ENCODE results near the gene DDA1. TPM values are rescaled to one million over a fixed set of nuclear protein-coding genes. Genes with fewer than 3 reads are reported as not detected.

DDA1 gene
- total and polyA plus RNA-seq, 9 of the 15 experiments (the other 6 are each of a cell fraction or from before 2014, with no cell fraction given) = 1.4 to 83.8 (median 33.8) TPM

DNA sequence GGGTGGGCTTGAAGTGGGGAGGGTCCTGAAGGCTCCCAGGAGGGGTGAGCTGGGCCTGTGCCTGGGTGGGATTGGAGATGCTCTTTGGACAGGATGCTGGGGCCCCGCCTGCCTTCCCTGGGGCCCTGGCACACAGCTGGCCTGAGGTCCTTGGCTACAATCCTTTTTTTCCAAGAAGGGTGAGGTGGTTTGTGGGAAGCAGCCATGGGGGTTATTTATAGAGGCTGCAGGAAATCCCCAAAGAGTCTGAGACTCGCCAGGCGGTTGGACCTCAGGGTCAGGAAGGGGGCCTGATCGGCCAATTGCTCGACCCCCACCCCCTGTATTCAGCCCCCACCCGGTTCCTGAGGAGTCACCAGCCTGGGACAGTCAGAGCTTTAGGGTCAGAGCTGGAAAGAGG is 38.0 kb downstream of the DDA1 start:
- 16% methylated on average over 5 of the region's 6 CpGs for WGBS (ENCODE audit: insufficient coverage, low coverage, missing lambda C conversion rate)
- FAIRE-seq = no peak
- Histone ChIP-seq H3K27me3 (ENCODE audit: control insufficient read depth in 2 of 2, insufficient read depth in 2 of 2, low read length in 2 of 2) (peaks cover 5 to 27% of the 10 kb centered on the region in 2 experiments; a peak in 4 of 5 replicates), H3K4me3 (no peak overlapping the region), H4K20me1 (replicated peaks; ENCODE audit: control insufficient read depth, insufficient read depth, low read length) (0 out of 2 replicates have a peak, but pooled peaks cover 3% of the 10 kb centered on the region), H2AFZ (ENCODE audit: low read depth, low read length) (no peak overlapping the region), H3K9me3 (replicated peaks; ENCODE audit: control insufficient read depth, insufficient read depth, low read depth, low read length) (no peaks in the 10 kb centered on the region), H3K9ac (ENCODE audit: insufficient read depth in 1 of 2, low read depth in 2 of 2, low read length in 2 of 2) (no peak overlapping the region), H3K79me2 (ENCODE audit: control insufficient read depth, insufficient read depth, low read length) (no peaks in the 10 kb centered on the region), H3K4me1 (replicated peaks in 1 of 2; ENCODE audit: control insufficient read depth in 2 of 2, insufficient read depth in 2 of 2, low read length in 2 of 2) (peaks cover 0 to 11% of the 10 kb centered on the region in 2 experiments; a peak in 1 of 5 replicates), H3K4me2 (ENCODE audit: insufficient read depth, low read length) (no peak overlapping the region), H3K9me1 (ENCODE audit: control insufficient read depth, insufficient read depth, low read length) (no peaks in the 10 kb centered on the region), H3K27ac (ENCODE audit: extremely low read depth, low read depth, low read length) (no peak overlapping the region), H3K36me3 (ENCODE audit: control insufficient read depth, insufficient read depth, low read length) (no peaks in the 10 kb centered on the region; the same call in 2 of the 3 replicates)
- intact Hi-C loops (cut with micrococcal nuclease) = no loop called here
- no TSS peak for BruUV-seq (replicated peaks)
- in situ Hi-C loops (cut with MboI) = loop anchor here (5.0 kb wide), 1 partner anchor 40 kb away; no protein-coding TSS in a partner anchor
- no peak for ATAC-seq
- ChIA-PET POLR2A (interaction anchor here (1.9 kb wide), 1 partner anchor 11 kb away, joined by 5 read pairs; no protein-coding TSS in a partner anchor), CTCF (ENCODE audit: low intra/inter-chr PET ratio) (interaction anchor here (1.5 kb wide), 1 partner anchor 39 kb away, joined by 3 read pairs; no protein-coding TSS in a partner anchor)
- DNase-seq (ENCODE audit: extremely low read depth in 1 of 4, low spot score in 3 of 4) = no peak
- TF ChIP-seq, protein P1, sequence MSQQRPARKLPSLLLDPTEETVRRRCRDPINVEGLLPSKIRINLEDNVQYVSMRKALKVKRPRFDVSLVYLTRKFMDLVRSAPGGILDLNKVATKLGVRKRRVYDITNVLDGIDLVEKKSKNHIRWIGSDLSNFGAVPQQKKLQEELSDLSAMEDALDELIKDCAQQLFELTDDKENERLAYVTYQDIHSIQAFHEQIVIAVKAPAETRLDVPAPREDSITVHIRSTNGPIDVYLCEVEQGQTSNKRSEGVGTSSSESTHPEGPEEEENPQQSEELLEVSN (IDR thresholded peaks at IDR 0.05; ENCODE audit: borderline replicate concordance in 1 of 2, extremely low read depth in 1 of 2, insufficient read depth in 1 of 2, insufficient read length in 1 of 2, low read depth in 1 of 2, low read length in 1 of 2, poor library complexity in 1 of 2, severe bottlenecking in 1 of 2) = no peak
- no peak for TF ChIP-seq MED1 (CRISPR knock-in tag; IDR thresholded peaks at IDR 0.05; ENCODE audit: borderline replicate concordance)
- no peak for TF ChIP-seq HINFP (tag; conservative IDR thresholded peaks at IDR 0.05; ENCODE audit: low read depth)
- no peak for TF ChIP-seq ARID2 (IDR thresholded peaks at IDR 0.05)
- TF ChIP-seq RNF219 (CRISPR knock-in tag; IDR thresholded peaks at IDR 0.05) = no peak
- TF ChIP-seq BHLHE40 (IDR thresholded peaks at IDR 0.05; ENCODE audit: low read length) = no peak
- TF ChIP-seq, protein P2, sequence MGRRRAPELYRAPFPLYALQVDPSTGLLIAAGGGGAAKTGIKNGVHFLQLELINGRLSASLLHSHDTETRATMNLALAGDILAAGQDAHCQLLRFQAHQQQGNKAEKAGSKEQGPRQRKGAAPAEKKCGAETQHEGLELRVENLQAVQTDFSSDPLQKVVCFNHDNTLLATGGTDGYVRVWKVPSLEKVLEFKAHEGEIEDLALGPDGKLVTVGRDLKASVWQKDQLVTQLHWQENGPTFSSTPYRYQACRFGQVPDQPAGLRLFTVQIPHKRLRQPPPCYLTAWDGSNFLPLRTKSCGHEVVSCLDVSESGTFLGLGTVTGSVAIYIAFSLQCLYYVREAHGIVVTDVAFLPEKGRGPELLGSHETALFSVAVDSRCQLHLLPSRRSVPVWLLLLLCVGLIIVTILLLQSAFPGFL (CRISPR knock-in tag; IDR thresholded peaks at IDR 0.05) = no peak
- no peak for TF ChIP-seq MBD2 (IDR thresholded peaks at IDR 0.05; ENCODE audit: borderline replicate concordance, low read depth)
- no peak for TF ChIP-seq NR2F6 (CRISPR knock-in tag; IDR thresholded peaks at IDR 0.05)
- no peak for TF ChIP-seq ETV1 (tag; conservative IDR thresholded peaks at IDR 0.05; ENCODE audit: low read depth)
- TF ChIP-seq BRF2 (IDR thresholded peaks at IDR 0.05; ENCODE audit: borderline replicate concordance, insufficient read depth, insufficient read length) = no peak
- no peak for TF ChIP-seq ATF1 (CRISPR knock-in tag; IDR thresholded peaks at IDR 0.05)
- no peak for TF ChIP-seq ATF1 (tag; IDR thresholded peaks at IDR 0.05)
- no peak for TF ChIP-seq PPARD (CRISPR knock-in tag; IDR thresholded peaks at IDR 0.05)
- no peak for TF ChIP-seq CBFB (CRISPR knock-in tag; IDR thresholded peaks at IDR 0.05)
- no peak for TF ChIP-seq HEY1 (CRISPR knock-in tag; IDR thresholded peaks at IDR 0.05; ENCODE audit: borderline replicate concordance)

All from K562 (cell line).